ENCODE data around the gene NPFFR2. TPM values are rescaled to one million over a fixed set of nuclear protein-coding genes. Genes with fewer than 3 reads are reported as not detected.
"Not testable (repeated sequence)": the region's sequence is repeated elsewhere in the genome, so short reads cannot be mapped to it uniquely, and the experiment has no call there.

Gene NPFFR2
- total RNA-seq, 1 experiment from 2014 or later = not detected

DNA sequence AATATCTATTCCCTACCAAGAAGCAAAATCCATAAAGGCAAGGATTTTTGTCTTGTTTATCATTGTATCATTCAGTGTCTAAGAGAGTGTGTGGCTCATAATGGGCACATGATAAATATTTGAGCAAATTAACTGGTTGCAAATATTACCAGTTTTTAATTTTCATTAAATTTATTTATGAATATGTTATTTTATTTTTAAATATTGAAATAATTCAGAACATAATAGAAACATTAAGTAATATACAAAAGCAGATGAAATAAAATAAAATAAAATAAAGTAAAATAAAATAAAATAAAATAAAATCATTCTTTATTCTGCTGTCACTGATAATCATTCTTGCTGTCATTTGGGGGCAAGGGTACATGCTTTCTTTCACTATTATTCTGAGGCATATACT is 120.9 kb downstream of the NPFFR2 start:
- ChIA-PET POLR2A (no interaction called here), RAD21 (ENCODE audit: low non-redundant PET in 1 of 2, low total read pairs in 2 of 2, uncharacterized antibody in 2 of 2, unreplicated experiment in 2 of 2) (no interaction called here)

DNA sequence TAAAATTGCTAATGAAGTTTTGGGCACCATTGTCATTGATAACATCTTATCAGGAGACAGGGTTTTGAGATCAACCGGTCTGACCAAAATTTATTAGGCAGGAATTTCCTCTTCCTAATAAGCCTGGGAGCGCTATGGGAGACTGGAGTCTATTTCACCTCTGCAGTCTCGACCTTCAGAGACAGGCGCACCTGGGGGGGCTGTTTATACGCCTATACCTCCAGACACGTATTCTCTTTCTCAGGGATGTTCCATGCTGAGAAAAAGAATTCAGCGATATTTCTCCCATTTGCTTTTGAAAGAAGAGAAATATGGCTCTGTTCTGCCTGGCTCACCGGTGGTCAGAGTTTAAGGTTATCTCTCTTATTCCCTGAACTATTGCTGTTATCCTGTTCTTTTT is 121.8 kb downstream of the NPFFR2 start:
- H3K4me3 ChIP-seq (replicated peaks in 1 of 2; ENCODE audit: low read depth in 1 of 2, low read length in 2 of 2); intact Hi-C loops (cut with micrococcal nuclease); DNase-seq (ENCODE audit: low read depth, low spot score); H3K9me3 ChIP-seq (ENCODE audit: control insufficient read depth in 1 of 2, insufficient read depth in 1 of 2, low read depth in 1 of 2, low read length in 2 of 2); RAD21 ChIA-PET (ENCODE audit: low non-redundant PET in 1 of 2, low total read pairs in 2 of 2, uncharacterized antibody in 2 of 2, unreplicated experiment in 2 of 2); H3K4me2 ChIP-seq (ENCODE audit: low read length); POLR2A ChIA-PET; H3K9ac ChIP-seq (ENCODE audit: low read length); ATAC-seq; H3K27ac ChIP-seq (ENCODE audit: low read depth, low read length); CTCF ChIA-PET; H4K20me1 ChIP-seq (ENCODE audit: insufficient read depth); H3K9me2 ChIP-seq (ENCODE audit: insufficient read depth); H3K27me3 ChIP-seq (ENCODE audit: insufficient read depth, low read length); H3K4me1 ChIP-seq (ENCODE audit: control insufficient read depth in 1 of 2, insufficient read depth in 2 of 2, low read length in 2 of 2); H3K36me3 ChIP-seq (ENCODE audit: control insufficient read depth in 1 of 2, insufficient read depth in 2 of 2, low read length in 2 of 2); H2AFZ ChIP-seq (ENCODE audit: low read depth, low read length, poor library complexity, severe bottlenecking); BruUV-seq (replicated peaks); H3K79me2 ChIP-seq (ENCODE audit: insufficient read depth, low read length): not testable (repeated sequence)

More for the DNA sequence above, 120.9 kb downstream of the NPFFR2 start:
- BruUV-seq (replicated peaks) = no TSS peak
- no peaks in the 10 kb centered on the region for H3K4me1 ChIP-seq (ENCODE audit: control insufficient read depth in 1 of 2, insufficient read depth in 2 of 2, low read length in 2 of 2)
- H3K9me2 ChIP-seq (ENCODE audit: insufficient read depth) = no peaks in the 10 kb centered on the region
- TF ChIP-seq ELF1 (IDR thresholded peaks at IDR 0.05; ENCODE audit: borderline replicate concordance, low read depth) (no peak), POLR2A (IDR thresholded peaks at IDR 0.05; ENCODE audit: borderline replicate concordance, extremely low read depth, insufficient read depth, insufficient read length) (no peak), CEBPB (IDR thresholded peaks at IDR 0.05; ENCODE audit: low read depth) (no peak), ZFX (IDR thresholded peaks at IDR 0.05) (no peak), SIN3A (IDR thresholded peaks at IDR 0.05; ENCODE audit: low read depth) (no peak), YY1 (IDR thresholded peaks at IDR 0.05; ENCODE audit: extremely low read depth, insufficient replicate concordance, low read depth, low read length) (no peak)
- TF ChIP-seq, protein P1, sequence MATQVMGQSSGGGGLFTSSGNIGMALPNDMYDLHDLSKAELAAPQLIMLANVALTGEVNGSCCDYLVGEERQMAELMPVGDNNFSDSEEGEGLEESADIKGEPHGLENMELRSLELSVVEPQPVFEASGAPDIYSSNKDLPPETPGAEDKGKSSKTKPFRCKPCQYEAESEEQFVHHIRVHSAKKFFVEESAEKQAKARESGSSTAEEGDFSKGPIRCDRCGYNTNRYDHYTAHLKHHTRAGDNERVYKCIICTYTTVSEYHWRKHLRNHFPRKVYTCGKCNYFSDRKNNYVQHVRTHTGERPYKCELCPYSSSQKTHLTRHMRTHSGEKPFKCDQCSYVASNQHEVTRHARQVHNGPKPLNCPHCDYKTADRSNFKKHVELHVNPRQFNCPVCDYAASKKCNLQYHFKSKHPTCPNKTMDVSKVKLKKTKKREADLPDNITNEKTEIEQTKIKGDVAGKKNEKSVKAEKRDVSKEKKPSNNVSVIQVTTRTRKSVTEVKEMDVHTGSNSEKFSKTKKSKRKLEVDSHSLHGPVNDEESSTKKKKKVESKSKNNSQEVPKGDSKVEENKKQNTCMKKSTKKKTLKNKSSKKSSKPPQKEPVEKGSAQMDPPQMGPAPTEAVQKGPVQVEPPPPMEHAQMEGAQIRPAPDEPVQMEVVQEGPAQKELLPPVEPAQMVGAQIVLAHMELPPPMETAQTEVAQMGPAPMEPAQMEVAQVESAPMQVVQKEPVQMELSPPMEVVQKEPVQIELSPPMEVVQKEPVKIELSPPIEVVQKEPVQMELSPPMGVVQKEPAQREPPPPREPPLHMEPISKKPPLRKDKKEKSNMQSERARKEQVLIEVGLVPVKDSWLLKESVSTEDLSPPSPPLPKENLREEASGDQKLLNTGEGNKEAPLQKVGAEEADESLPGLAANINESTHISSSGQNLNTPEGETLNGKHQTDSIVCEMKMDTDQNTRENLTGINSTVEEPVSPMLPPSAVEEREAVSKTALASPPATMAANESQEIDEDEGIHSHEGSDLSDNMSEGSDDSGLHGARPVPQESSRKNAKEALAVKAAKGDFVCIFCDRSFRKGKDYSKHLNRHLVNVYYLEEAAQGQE (IDR thresholded peaks at IDR 0.05; ENCODE audit: low read depth) = no peak
- TF ChIP-seq, protein P2, sequence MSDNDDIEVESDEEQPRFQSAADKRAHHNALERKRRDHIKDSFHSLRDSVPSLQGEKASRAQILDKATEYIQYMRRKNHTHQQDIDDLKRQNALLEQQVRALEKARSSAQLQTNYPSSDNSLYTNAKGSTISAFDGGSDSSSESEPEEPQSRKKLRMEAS (IDR thresholded peaks at IDR 0.05) = no peak
- no peak for ATAC-seq
- H3K27me3 ChIP-seq (ENCODE audit: insufficient read depth, low read length) = no peaks in the 10 kb centered on the region
- H3K79me2 ChIP-seq (ENCODE audit: insufficient read depth, low read length) = no peaks in the 10 kb centered on the region
- peaks cover 0 to 7% of the 10 kb centered on the region in 2 experiments; a peak in 2 of 4 replicates for H3K9me3 ChIP-seq (ENCODE audit: control insufficient read depth in 1 of 2, insufficient read depth in 1 of 2, low read depth in 1 of 2, low read length in 2 of 2)
- CTCF ChIA-PET = no interaction called here
- H4K20me1 ChIP-seq (ENCODE audit: insufficient read depth) = no peaks in the 10 kb centered on the region
- DNase-seq (ENCODE audit: low read depth, low spot score) = no peak
- H3K4me2 ChIP-seq (ENCODE audit: low read length) = no peak overlapping the region
- no peak overlapping the region for H3K27ac ChIP-seq (ENCODE audit: low read depth, low read length)
- H2AFZ ChIP-seq (ENCODE audit: low read depth, low read length, poor library complexity, severe bottlenecking) = no peak overlapping the region
- intact Hi-C loops (cut with micrococcal nuclease) = no loop called here
- no peak overlapping the region for H3K4me3 ChIP-seq (replicated peaks in 1 of 2; ENCODE audit: low read depth in 1 of 2, low read length in 2 of 2)
- no peak overlapping the region for H3K9ac ChIP-seq (ENCODE audit: low read length)
- H3K36me3 ChIP-seq (ENCODE audit: control insufficient read depth in 1 of 2, insufficient read depth in 2 of 2, low read length in 2 of 2) = no peaks in the 10 kb centered on the region

DNA sequence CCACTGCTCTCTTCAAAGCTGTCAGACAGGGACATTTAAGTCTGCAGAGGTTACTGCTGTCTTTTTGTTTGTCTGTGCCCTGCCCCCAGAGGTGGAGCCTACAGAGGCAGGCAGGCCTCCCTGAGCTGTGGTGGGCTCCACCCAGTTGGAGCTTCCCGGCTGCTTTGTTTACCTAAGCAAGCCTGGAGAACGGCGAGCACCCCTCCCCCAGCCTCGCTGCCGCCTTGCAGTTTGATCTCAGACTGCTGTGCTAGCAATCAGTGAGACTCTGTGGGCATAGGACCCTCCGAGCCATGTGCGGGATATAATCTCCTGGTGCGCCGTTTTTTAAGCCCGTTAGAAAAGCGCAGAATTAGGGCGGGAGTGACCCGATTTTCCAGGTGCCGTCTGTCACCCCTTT is 137.5 kb downstream of the NPFFR2 start:
- intact Hi-C loops (cut with micrococcal nuclease); H3K27me3 ChIP-seq (ENCODE audit: insufficient read depth, low read length); H4K20me1 ChIP-seq (ENCODE audit: insufficient read depth); POLR2A ChIA-PET; H3K9me3 ChIP-seq (ENCODE audit: control insufficient read depth in 1 of 2, insufficient read depth in 1 of 2, low read depth in 1 of 2, low read length in 2 of 2); H2AFZ ChIP-seq (ENCODE audit: low read depth, low read length, poor library complexity, severe bottlenecking); H3K4me1 ChIP-seq (ENCODE audit: control insufficient read depth in 1 of 2, insufficient read depth in 2 of 2, low read length in 2 of 2); H3K36me3 ChIP-seq (ENCODE audit: control insufficient read depth in 1 of 2, insufficient read depth in 2 of 2, low read length in 2 of 2); H3K9ac ChIP-seq (ENCODE audit: low read length); ATAC-seq; H3K79me2 ChIP-seq (ENCODE audit: insufficient read depth, low read length); H3K27ac ChIP-seq (ENCODE audit: low read depth, low read length); DNase-seq (ENCODE audit: low read depth, low spot score); BruUV-seq (replicated peaks); H3K4me3 ChIP-seq (replicated peaks in 1 of 2; ENCODE audit: low read depth in 1 of 2, low read length in 2 of 2); H3K4me2 ChIP-seq (ENCODE audit: low read length); RAD21 ChIA-PET (ENCODE audit: low non-redundant PET in 1 of 2, low total read pairs in 2 of 2, uncharacterized antibody in 2 of 2, unreplicated experiment in 2 of 2); CTCF ChIA-PET; H3K9me2 ChIP-seq (ENCODE audit: insufficient read depth): not testable (repeated sequence)

Measured in HCT116 (cell line).